GM23248 (cell line): ENCODE measurements around the gene ABHD16A.

Experiments used
- EZH2 ChIP-seq: fragments of 200-600 bp; sonication (generic); IDR thresholded peaks from 2 replicates; pipeline ENCODE4 v1.6.1; 2018; ENCODE audit warnings: antibody characterized with exemption, mild to moderate bottlenecking; ENCODE audit not compliant: insufficient read depth, poor library complexity, severe bottlenecking
- EZH2phosphoT487 ChIP-seq: fragments of 200-600 bp; sonication (generic); IDR thresholded peaks from 2 replicates; pipeline ENCODE4 v1.6.1; 2018; ENCODE audit warnings: antibody characterized with exemption, moderate library complexity, mild to moderate bottlenecking, low read depth; ENCODE audit not compliant: insufficient read depth

DNA sequence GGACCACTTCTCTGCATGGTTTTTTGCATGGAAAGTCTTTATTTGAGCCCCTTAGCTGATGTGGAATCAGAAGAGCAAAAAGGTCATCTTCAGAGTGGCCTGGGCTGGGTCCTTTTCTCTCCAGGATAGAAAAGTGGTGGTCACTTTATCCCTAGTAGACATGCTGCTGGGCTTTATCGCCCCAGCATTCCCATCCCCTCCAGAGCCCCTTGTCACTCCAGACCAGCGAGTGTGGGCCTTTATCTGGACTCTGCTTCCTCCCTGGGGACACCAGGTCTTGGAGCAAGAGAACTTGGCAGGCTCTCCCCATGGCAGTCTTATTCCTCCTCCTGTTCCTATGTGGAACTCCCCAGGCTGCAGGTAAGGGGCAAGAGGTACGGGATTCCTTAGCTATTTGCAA, 3.5 kb upstream of the ABHD16A start, which contains the start of gene LY6G6F:
- TF ChIP-seq EZH2phosphoT487 (no peak), EZH2 (no peak)
